Mucosa of descending colon (tissue), 3 donors: ENCODE data around the gene PRKCE. TPM values are rescaled to one million over a fixed set of nuclear protein-coding genes. Genes with fewer than 3 reads are reported as not detected.
A peak's percentile ranks its signal among the peaks of the same experiment; 100 is the strongest.

Experiments
- ATAC-seq: fragments of 200-7000 bp; cut with Tn5 transposase; one replicate; pipeline ENCODE4 v1.9.1; 2020; ENCODE audit warnings: mild to moderate bottlenecking, moderate library complexity
- DNase-seq, 3 donors: peaks; one replicate each; pipeline ENCODE4 v3.0.0-alpha.2; 2020
- H3K36me3 ChIP-seq: fragments of 200-600 bp; one replicate; pipeline ENCODE4 v1.8.0; 2021; ENCODE audit warnings: low read depth, mild to moderate bottlenecking
- H3K4me1 ChIP-seq: fragments of 200-600 bp; one replicate; pipeline ENCODE4 v1.8.0; 2021; ENCODE audit warnings: low read depth, mild to moderate bottlenecking
- H3K4me3 ChIP-seq: fragments of 200-600 bp; one replicate; pipeline ENCODE4 v1.8.0; 2021; ENCODE audit warnings: mild to moderate bottlenecking
- H3K9me3 ChIP-seq: fragments of 200-600 bp; one replicate; pipeline ENCODE4 v1.8.0; 2021; ENCODE audit warnings: mild to moderate bottlenecking
- CTCF ChIP-seq: fragments of 200-600 bp; IDR thresholded peaks from one replicate; pipeline ENCODE4 v1.8.0; 2022; ENCODE audit warnings: antibody characterized with exemption, mild to moderate bottlenecking
- intact Hi-C, 2 donors: fragments of 100-400 bp; cut with DNase I in 1 of 2; cut with micrococcal nuclease in 1 of 2; formaldehyde crosslinking; loops; one replicate each; pipeline versions ENCODE4 v1.11.0 to v1.11.1; 2022; cut with DNase I, micrococcal nuclease
- total RNA-seq, 3 donors: library from RNA; stranded (reverse); fragmentation: NEBNext Ultra II Directional in 2 of 3; extraction: Animal tissue kit (Norgen Biotek cat#: 25700) in 2 of 3; gene quantifications; one replicate each; pipeline versions ENCODE4 v1.2.1 to v1.2.4, GENCODE V29; 2021 to 2023
- donor health status: DM: no; HTN: no; CAD: no; lungs with moderate emphysema.
- donor health status: DM: no; HTN: no; CAD: no.
- donor health status: DM: no; HTN: yes; CAD: no.

Gene PRKCE
- total RNA-seq, 3 donors from 2014 or later = 24.5 to 52.0 (median 32.7) TPM

GRCh38 chr2:46181306-46181705, 529.8 kb downstream of the PRKCE start:
- DNase-seq (no peak), ATAC-seq (no peak)
- H3K9me3 ChIP-seq = no peaks in the 10 kb centered on the region
- no peaks in the 10 kb centered on the region for H3K4me1 ChIP-seq
- H3K36me3 ChIP-seq = no peaks in the 10 kb centered on the region
- H3K4me3 ChIP-seq = no peak overlapping the region
- intact Hi-C loops = no loop called here
- no peak for TF ChIP-seq CTCF

GRCh38 chr2:46181789-46182530, 530.5 kb downstream of the PRKCE start:
- DNase-seq (no peak), ATAC-seq (no peak)
- intact Hi-C loops = no loop called here
- Histone ChIP-seq H3K4me1 (peaks cover 4% of the 10 kb centered on the region), H3K36me3 (no peaks in the 10 kb centered on the region), H3K9me3 (no peaks in the 10 kb centered on the region), H3K4me3 (no peak overlapping the region)
- TF ChIP-seq CTCF = no peak

GRCh38 chr2:46183426-46183825, 532.0 kb downstream of the PRKCE start:
- H3K9me3 ChIP-seq = no peaks in the 10 kb centered on the region
- H3K4me1 ChIP-seq = peaks cover 9% of the 10 kb centered on the region
- H3K36me3 ChIP-seq = no peaks in the 10 kb centered on the region
- no peak for TF ChIP-seq CTCF
- DNase-seq (no peak), ATAC-seq (no peak)
- no peak overlapping the region for H3K4me3 ChIP-seq
- intact Hi-C loops = no loop called here

- intact Hi-C loops = no loop called here
- peak; percentile 27 for ATAC-seq
- no peak for DNase-seq
- Histone ChIP-seq H3K36me3 (no peaks in the 10 kb centered on the region), H3K4me3 (no peak overlapping the region), H3K9me3 (no peaks in the 10 kb centered on the region), H3K4me1 (peaks cover 9% of the 10 kb centered on the region)
- TF ChIP-seq CTCF = no peak
Measured at GRCh38 chr2:46184794-46185583, 533.5 kb downstream of the PRKCE start.

- intact Hi-C loops = no loop called here
- Histone ChIP-seq H3K36me3 (no peaks in the 10 kb centered on the region), H3K4me3 (no peak overlapping the region), H3K4me1 (peaks cover 9% of the 10 kb centered on the region), H3K9me3 (no peaks in the 10 kb centered on the region)
- ATAC-seq (peak; percentile 79), DNase-seq (peak; percentile 55 to 60 (median 58))
- no peak for TF ChIP-seq CTCF
Measured at GRCh38 chr2:46187112-46187618, 535.7 kb downstream of the PRKCE start.
